Measurements from ENCODE around the gene PKD1L1. TPM values are rescaled to one million over a fixed set of nuclear protein-coding genes. Genes with fewer than 3 reads are reported as not detected.
"Not testable (repeated sequence)": the region's sequence is repeated elsewhere in the genome, so short reads cannot be mapped to it uniquely, and the experiment has no call there.

The PKD1L1 gene
- total RNA-seq, 4 donors from 2014 or later = 0.41 to 37.4 (median 17.5) TPM

- Histone ChIP-seq H3K4me1 (peaks cover 8 to 10% (median 10%) of the 10 kb centered on the region in 4 donors), H3K36me3 (no peaks in the 10 kb centered on the region), H3K4me3 (no peak overlapping the region), H3K27me3 (no peaks in the 10 kb centered on the region), H3K27ac (peak overlapping the region; percentile 22 to 47 (median 40)), H3K9me3 (no peaks in the 10 kb centered on the region)
- WGBS, 2 donors (ENCODE audit: low coverage in 1 of 2) = 80 to 83% methylated on average over 1 to 2 of the region's 2 CpGs
- TF ChIP-seq POLR2A (IDR thresholded peaks at IDR 0.05) = no peak
- no peak for TF ChIP-seq EP300 (IDR thresholded peaks at IDR 0.05; ENCODE audit: low read depth)
- TF ChIP-seq, protein P1, sequence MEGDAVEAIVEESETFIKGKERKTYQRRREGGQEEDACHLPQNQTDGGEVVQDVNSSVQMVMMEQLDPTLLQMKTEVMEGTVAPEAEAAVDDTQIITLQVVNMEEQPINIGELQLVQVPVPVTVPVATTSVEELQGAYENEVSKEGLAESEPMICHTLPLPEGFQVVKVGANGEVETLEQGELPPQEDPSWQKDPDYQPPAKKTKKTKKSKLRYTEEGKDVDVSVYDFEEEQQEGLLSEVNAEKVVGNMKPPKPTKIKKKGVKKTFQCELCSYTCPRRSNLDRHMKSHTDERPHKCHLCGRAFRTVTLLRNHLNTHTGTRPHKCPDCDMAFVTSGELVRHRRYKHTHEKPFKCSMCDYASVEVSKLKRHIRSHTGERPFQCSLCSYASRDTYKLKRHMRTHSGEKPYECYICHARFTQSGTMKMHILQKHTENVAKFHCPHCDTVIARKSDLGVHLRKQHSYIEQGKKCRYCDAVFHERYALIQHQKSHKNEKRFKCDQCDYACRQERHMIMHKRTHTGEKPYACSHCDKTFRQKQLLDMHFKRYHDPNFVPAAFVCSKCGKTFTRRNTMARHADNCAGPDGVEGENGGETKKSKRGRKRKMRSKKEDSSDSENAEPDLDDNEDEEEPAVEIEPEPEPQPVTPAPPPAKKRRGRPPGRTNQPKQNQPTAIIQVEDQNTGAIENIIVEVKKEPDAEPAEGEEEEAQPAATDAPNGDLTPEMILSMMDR (IDR thresholded peaks at IDR 0.05) = no peak
- no peak for TF ChIP-seq POLR2AphosphoS5 (IDR thresholded peaks at IDR 0.05)
- no peak for DNase-seq
- in situ Hi-C loops (cut with MboI; ENCODE audit: low pct_ligation_motif_present in 1 of 4, low pct_unique_long_range_greater_than_20kb in 1 of 4, low sequenced_read_pairs in 3 of 4) (no loop called here), intact Hi-C loops (cut with DNase I; ENCODE audit: low total_unique reads) (no loop called here)
Observed at GRCh38 chr7:47758546-47758945, 189.7 kb downstream of the PKD1L1 start.

GRCh38 chr7:47757921-47758411 is 190.3 kb downstream of the PKD1L1 start:
- no peak for TF ChIP-seq POLR2A (IDR thresholded peaks at IDR 0.05)
- TF ChIP-seq POLR2AphosphoS5 (IDR thresholded peaks at IDR 0.05) = peak in 1 of 3 donors; percentile 53
- TF ChIP-seq EP300 (IDR thresholded peaks at IDR 0.05; ENCODE audit: low read depth) = no peak
- TF ChIP-seq, protein P1 (IDR thresholded peaks at IDR 0.05) = no peak
- intact Hi-C loops (cut with DNase I; ENCODE audit: low total_unique reads) (no loop called here), in situ Hi-C loops (cut with MboI; ENCODE audit: low pct_ligation_motif_present in 1 of 4, low pct_unique_long_range_greater_than_20kb in 1 of 4, low sequenced_read_pairs in 3 of 4) (no loop called here)
- Histone ChIP-seq H3K36me3 (no peaks in the 10 kb centered on the region), H3K27me3 (no peaks in the 10 kb centered on the region), H3K9me3 (no peaks in the 10 kb centered on the region), H3K4me1 (peaks cover 3 to 5% (median 4%) of the 10 kb centered on the region in 4 donors), H3K27ac (peak overlapping the region; percentile 22 to 47 (median 44)), H3K4me3 (no peak overlapping the region)
- 48 to 66% methylated on average over 5 to 10 of the region's 10 CpGs for WGBS, 2 donors (ENCODE audit: low coverage in 1 of 2)
- DNase-seq = peak; percentile 49

DNA sequence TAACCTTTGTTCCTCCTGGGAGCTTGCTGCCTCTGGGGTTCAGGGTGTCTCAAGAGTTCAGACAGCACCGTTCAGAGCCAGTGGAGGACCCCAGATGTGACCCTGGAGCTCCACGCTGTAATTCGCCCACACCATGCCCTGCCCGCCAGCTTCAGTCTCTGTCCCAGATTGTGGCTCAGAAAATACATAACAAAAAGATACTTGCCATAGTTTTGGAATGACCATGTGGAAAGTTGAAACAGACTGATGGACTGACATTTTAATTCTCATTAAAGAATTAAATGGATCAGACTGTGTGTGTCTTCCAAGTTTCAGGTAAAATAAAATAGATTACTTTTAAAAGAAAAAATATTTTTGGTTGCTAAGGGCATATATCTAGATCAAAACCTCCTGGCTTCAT is 191.6 kb downstream of the PKD1L1 start:
- 86 to 99% methylated on average over 4 of the region's 4 CpGs for WGBS, 2 donors (ENCODE audit: low coverage in 1 of 2)
- Histone ChIP-seq H3K4me1 (no peaks in the 10 kb centered on the region), H3K9me3 (no peaks in the 10 kb centered on the region), H3K4me3 (no peak overlapping the region), H3K27ac (no peak overlapping the region), H3K36me3 (no peaks in the 10 kb centered on the region), H3K27me3 (no peaks in the 10 kb centered on the region)
- intact Hi-C loops (cut with DNase I; ENCODE audit: low total_unique reads) (no loop called here), in situ Hi-C loops (cut with MboI; ENCODE audit: low pct_ligation_motif_present in 1 of 4, low pct_unique_long_range_greater_than_20kb in 1 of 4, low sequenced_read_pairs in 3 of 4) (no loop called here)
- no peak for TF ChIP-seq POLR2A (IDR thresholded peaks at IDR 0.05)
- TF ChIP-seq POLR2AphosphoS5 (IDR thresholded peaks at IDR 0.05) = no peak
- TF ChIP-seq, protein P1 (IDR thresholded peaks at IDR 0.05) = no peak
- no peak for TF ChIP-seq EP300 (IDR thresholded peaks at IDR 0.05; ENCODE audit: low read depth)
- DNase-seq = no peak

DNA sequence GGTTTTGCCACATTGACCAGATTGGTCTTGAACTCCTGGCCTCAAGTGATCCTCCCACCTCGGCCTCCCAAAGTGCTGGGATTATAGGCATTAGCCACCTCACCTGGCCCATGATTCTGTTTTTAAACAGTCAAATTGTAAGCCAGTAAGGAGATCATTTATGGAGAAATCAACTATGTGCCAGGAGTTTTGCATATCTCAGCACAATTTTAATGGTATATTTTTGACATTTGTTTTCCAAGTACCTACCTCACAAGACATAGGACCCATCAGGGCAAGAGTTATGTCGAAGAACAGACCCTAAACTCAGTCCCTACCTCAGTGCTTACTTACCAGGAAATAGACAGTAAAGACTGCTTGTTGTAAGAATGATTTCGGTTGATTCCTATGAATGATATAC is 193.0 kb downstream of the PKD1L1 start:
- Histone ChIP-seq H3K9me3 (no peaks in the 10 kb centered on the region), H3K27ac (no peak overlapping the region), H3K4me3 (no peak overlapping the region), H3K27me3 (no peaks in the 10 kb centered on the region), H3K36me3 (no peaks in the 10 kb centered on the region), H3K4me1 (no peaks in the 10 kb centered on the region)
- in situ Hi-C loops (cut with MboI; ENCODE audit: low pct_ligation_motif_present in 1 of 4, low pct_unique_long_range_greater_than_20kb in 1 of 4, low sequenced_read_pairs in 3 of 4) = no loop called here
- no peak for DNase-seq
- 60 to 94% methylated on average over 2 to 3 of the region's 3 CpGs for WGBS, 2 donors (ENCODE audit: low coverage in 1 of 2)
- no peak for TF ChIP-seq POLR2A (IDR thresholded peaks at IDR 0.05)
- no peak for TF ChIP-seq EP300 (IDR thresholded peaks at IDR 0.05; ENCODE audit: low read depth)
- TF ChIP-seq POLR2AphosphoS5 (IDR thresholded peaks at IDR 0.05) = no peak
- TF ChIP-seq, protein P1 (IDR thresholded peaks at IDR 0.05) = no peak
- intact Hi-C loops (cut with DNase I; ENCODE audit: low total_unique reads) = no loop called here

DNA sequence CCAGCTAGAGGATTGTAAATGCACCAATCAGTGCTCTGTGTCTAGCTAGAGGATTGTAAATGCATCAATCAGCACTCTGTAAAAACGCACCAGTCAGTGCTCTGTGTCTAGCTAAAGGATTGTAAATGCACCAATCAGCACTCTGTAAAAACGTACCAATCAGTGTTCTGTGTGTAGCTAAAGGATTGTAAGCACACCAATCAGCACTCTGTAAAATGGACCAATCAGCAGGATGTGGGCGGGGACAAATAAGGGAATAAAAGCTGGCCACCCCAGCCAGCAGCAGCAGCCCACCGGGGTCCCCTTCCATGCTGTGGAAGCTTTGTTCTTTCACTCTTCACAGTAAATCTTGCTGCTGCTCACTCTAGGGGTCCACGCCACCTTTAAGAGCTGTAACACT is 196.5 kb downstream of the PKD1L1 start:
- H3K27me3 ChIP-seq; DNase-seq; H3K36me3 ChIP-seq; H3K9me3 ChIP-seq; H3K4me3 ChIP-seq; in situ Hi-C loops (cut with MboI; ENCODE audit: low pct_ligation_motif_present in 1 of 4, low pct_unique_long_range_greater_than_20kb in 1 of 4, low sequenced_read_pairs in 3 of 4); H3K4me1 ChIP-seq; intact Hi-C loops (cut with DNase I; ENCODE audit: low total_unique reads); H3K27ac ChIP-seq: not testable (repeated sequence)
- WGBS, 2 donors (ENCODE audit: low coverage in 1 of 2) = 63 to 90% methylated on average over 2 to 5 of the region's 5 CpGs

Data from transverse colon (tissue), 4 donors.